AG09309 (cell line): ENCODE results near the gene SGO2.
"Not testable (repeated sequence)": the region's sequence is repeated elsewhere in the genome, so short reads cannot be mapped to it uniquely, and the experiment has no call there.

Experiments used
- DNase-seq: peaks from one replicate; pipeline ENCODE4 v3.0.0-alpha.2; 2010; ENCODE audit warnings: low read depth
- H3K4me3 ChIP-seq: 2 replicates; pipeline ENCODE4 v1.5.1; 2011; ENCODE audit warnings: mild to moderate bottlenecking, low read depth, low read length, moderate library complexity; ENCODE audit not compliant: control insufficient read depth
- TF ChIP-seq, protein P1 (sequence below): IDR thresholded peaks from 2 replicates; pipeline ENCODE4 v1.5.1; 2011; ENCODE audit warnings: mild to moderate bottlenecking, low read depth, low read length, inconsistent platforms; ENCODE audit not compliant: insufficient read depth, control insufficient read depth; ENCODE audit errors: missing control alignments

Gene SGO2

DNA sequence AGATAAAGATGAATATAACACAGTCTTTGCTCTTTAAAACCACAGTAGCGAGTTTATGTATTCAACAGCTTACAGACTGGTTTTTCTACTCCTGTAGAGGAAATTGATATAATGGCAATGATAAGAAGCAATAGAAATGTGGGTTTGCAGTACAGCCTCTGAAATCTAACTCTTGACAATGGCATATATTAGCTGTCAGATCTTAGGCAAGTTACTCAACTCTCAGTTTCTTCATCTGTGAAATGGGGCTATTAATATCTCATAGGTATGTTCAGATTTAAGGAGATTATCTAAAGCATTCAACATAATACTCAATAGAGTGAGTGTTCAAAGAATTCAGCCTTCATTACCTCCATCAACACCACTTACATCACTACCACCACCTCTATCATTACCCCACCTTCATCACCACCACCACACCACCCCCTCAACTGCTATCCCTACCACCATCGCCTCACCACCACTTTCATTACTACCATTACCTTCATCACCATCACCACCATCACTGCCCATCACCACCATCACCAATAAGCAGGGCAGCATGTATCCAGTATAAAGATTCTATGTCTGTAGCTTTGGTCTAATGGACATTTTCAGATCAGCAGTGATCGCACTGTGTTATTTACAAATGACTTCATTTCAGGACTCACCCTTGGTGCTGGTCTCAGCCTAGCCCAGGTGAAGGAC lies 82.5 kb downstream of the SGO2 start:
- TF ChIP-seq, protein P1, sequence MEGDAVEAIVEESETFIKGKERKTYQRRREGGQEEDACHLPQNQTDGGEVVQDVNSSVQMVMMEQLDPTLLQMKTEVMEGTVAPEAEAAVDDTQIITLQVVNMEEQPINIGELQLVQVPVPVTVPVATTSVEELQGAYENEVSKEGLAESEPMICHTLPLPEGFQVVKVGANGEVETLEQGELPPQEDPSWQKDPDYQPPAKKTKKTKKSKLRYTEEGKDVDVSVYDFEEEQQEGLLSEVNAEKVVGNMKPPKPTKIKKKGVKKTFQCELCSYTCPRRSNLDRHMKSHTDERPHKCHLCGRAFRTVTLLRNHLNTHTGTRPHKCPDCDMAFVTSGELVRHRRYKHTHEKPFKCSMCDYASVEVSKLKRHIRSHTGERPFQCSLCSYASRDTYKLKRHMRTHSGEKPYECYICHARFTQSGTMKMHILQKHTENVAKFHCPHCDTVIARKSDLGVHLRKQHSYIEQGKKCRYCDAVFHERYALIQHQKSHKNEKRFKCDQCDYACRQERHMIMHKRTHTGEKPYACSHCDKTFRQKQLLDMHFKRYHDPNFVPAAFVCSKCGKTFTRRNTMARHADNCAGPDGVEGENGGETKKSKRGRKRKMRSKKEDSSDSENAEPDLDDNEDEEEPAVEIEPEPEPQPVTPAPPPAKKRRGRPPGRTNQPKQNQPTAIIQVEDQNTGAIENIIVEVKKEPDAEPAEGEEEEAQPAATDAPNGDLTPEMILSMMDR = no peak
- DNase-seq = no peak

DNA sequence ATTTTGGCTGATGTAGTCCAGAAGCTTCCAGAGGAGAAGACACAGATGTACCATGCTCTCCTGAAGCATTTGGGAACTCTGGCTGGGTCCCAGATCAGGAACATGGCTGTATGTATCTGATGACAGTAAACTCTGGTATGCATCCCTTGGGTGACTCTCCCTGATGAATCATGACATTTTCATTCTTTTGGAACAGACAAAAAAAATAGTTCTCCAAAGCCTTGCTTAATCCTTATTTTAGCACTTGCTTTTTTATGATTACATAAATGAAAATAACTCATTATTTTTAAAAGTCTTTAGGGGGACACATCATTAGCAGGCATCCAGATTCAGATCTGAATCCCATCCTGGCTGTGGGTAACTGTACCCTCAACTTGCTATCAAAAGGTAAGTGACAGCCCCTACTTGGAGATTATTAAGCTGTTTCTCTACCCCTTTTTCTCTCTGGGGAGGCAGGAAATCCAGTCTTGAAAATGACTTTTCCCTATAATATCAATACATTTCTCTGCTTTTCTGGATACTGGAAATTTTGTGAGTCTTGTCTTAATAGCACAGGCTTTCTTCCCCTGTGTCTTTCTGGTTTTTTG lies 83.1 kb downstream of the SGO2 start:
- no peak for DNase-seq
- TF ChIP-seq, protein P1 = no peak
- H3K4me3 ChIP-seq = no peak overlapping the region

More for the DNA sequence above, 82.5 kb downstream of the SGO2 start:
- no peak overlapping the region for H3K4me3 ChIP-seq

DNA sequence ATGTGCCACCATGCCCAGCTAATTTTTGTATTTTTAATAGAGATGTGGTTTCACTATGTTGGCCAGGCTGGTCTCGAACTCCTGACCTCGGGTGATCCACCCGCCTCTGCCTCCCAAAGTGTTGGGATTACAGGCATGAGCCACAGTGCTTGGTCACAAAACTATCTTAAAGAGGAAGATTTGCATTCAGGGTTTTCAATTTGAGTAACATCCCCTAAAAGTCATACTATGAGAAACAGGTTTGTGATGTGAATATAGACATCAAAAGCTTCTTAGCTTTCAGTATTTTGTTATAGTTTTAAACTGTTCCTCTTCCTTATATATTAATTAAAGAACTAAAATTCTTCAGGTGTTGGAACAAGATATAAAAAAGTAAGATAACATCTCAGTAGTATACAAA lies 84.2 kb downstream of the SGO2 start:
- DNase-seq, H3K4me3 ChIP-seq: not testable (repeated sequence)

DNA sequence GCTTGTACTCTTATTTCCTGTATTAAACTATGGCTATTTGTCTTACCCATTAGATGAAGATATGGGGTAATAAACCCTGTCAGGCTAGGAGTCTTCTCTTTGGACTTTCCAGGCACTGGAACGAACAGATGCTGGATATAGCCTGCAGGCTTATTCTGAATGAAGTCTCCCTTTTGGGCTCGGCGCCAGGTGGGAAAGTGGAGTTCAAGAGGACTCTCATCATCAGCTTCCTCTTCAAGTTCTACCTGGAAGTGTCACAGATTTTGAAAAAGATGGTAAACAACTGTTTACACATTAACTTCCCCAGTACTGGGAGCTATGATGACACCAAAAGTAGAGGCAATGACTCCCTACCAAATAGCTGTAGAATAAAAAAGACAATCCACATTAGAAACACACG lies 87.7 kb downstream of the SGO2 start:
- TF ChIP-seq, protein P1 = no peak
- no peak for DNase-seq
- H3K4me3 ChIP-seq = no peak overlapping the region

DNA sequence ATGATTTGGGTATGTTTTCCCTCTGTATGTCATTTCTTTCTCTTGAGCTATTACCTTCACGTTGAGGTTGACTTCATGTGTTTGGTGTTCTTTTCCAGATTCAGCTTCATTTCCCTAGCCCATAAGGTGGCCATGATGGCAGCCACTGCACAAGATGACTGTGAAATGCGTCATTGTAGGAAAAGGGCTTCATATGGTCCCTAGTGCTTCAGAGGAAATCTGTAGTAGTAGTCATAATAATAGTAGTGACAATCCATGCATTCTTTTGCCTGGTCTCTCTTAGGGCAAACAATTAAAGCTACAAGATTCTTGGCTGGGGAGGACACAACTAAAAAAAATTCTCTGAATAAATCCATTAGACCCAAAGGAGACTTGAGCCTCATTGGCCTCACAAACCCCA lies 88.2 kb downstream of the SGO2 start:
- no peak for DNase-seq
- TF ChIP-seq, protein P1 = no peak
- no peak overlapping the region for H3K4me3 ChIP-seq

DNA sequence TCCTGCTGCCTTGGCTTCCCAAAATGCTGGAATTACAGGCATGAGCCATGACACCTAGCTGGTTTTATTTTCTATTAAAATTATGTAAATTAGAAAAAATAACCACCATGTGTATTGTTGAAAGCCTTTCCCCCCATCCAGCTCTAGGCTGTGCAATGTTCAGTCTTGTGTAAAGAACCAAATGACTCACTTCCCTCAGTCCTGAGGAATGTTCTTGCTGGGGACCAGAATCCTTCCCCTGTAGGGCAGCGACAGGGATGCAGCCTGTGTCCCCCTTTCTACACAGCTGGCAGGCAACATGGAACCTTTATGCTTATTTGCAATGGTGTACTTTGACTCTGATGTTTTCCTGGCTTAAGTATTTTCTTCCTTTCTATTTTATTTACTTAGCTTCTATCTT lies 89.2 kb downstream of the SGO2 start:
- no peak overlapping the region for H3K4me3 ChIP-seq
- DNase-seq = no peak
- TF ChIP-seq, protein P1 = no peak

DNA sequence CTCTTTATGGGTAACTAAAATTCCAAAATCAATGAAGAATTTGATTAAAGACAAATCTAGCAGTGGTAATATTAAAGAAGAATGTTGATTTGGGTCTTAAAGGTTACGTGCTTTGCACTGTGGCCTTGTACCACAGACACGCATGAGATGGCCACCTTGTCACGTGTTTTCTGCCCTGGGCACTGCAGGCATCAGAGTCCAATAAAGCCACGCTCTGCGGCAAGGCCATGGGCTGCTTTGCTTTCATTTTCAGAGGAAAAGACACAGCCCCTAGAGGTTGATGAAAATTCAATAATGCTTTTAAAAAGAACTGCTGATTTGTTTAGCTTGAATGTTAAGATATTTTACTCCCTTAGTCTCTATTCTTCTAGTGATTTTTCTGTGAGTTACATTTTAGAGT lies 90.2 kb downstream of the SGO2 start:
- DNase-seq = no peak
- no peak overlapping the region for H3K4me3 ChIP-seq
- TF ChIP-seq, protein P1 = no peak
